ENCODE measurements around the gene ALAS1.

Gene ALAS1

GRCh38 chr3:52246728-52247408 lies 48.9 kb downstream of the ALAS1 start:
- DNase-seq (ENCODE audit: insufficient read length, low spot score) (no peak), FAIRE-seq (no peak)

GRCh38 chr3:52247409-52248164 lies 49.6 kb downstream of the ALAS1 start:
- FAIRE-seq (no peak), DNase-seq (ENCODE audit: insufficient read length, low spot score) (no peak)

GRCh38 chr3:52248165-52248541 lies 50.2 kb downstream of the ALAS1 start:
- no peak for DNase-seq (ENCODE audit: insufficient read length, low spot score)
- FAIRE-seq = no peak

GRCh38 chr3:52248816-52249547 lies 51.0 kb downstream of the ALAS1 start:
- no peak for FAIRE-seq
- no peak for DNase-seq (ENCODE audit: insufficient read length, low spot score)

GRCh38 chr3:52249683-52250082 lies 51.7 kb downstream of the ALAS1 start:
- no peak for DNase-seq (ENCODE audit: insufficient read length, low spot score)
- no peak for FAIRE-seq

GRCh38 chr3:52250122-52250521 lies 52.2 kb downstream of the ALAS1 start:
- DNase-seq (ENCODE audit: insufficient read length, low spot score) = no peak
- FAIRE-seq = no peak

- DNase-seq (ENCODE audit: insufficient read length, low spot score) (peak; percentile 93), FAIRE-seq (peak; percentile 93)
Observed at GRCh38 chr3:52253314-52254304, 55.6 kb downstream of the ALAS1 start.

- FAIRE-seq (no peak), DNase-seq (ENCODE audit: insufficient read length, low spot score) (no peak)
Observed at GRCh38 chr3:52254608-52255007, 56.6 kb downstream of the ALAS1 start.

GRCh38 chr3:52256159-52256558 lies 58.2 kb downstream of the ALAS1 start:
- DNase-seq (ENCODE audit: insufficient read length, low spot score) (no peak), FAIRE-seq (no peak)

GRCh38 chr3:52256622-52257021 lies 58.7 kb downstream of the ALAS1 start:
- DNase-seq (ENCODE audit: insufficient read length, low spot score) (no peak), FAIRE-seq (no peak)

GRCh38 chr3:52257911-52258310 lies 60.0 kb downstream of the ALAS1 start:
- DNase-seq (ENCODE audit: insufficient read length, low spot score) (no peak), FAIRE-seq (no peak)

GRCh38 chr3:52259035-52259434 lies 61.1 kb downstream of the ALAS1 start:
- DNase-seq (ENCODE audit: insufficient read length, low spot score) = no peak
- no peak for FAIRE-seq

- FAIRE-seq = no peak
- DNase-seq (ENCODE audit: insufficient read length, low spot score) = no peak
Observed at GRCh38 chr3:52259448-52259847, 61.5 kb downstream of the ALAS1 start.

GRCh38 chr3:52262447-52262846 lies 64.5 kb downstream of the ALAS1 start:
- DNase-seq (ENCODE audit: insufficient read length, low spot score) (no peak), FAIRE-seq (no peak)

Data from GM19239 (cell line).